ENCODE measurements around the gene KDM7A. TPM values are rescaled to one million over a fixed set of nuclear protein-coding genes. Genes with fewer than 3 reads are reported as not detected.

KDM7A gene
- total RNA-seq, 1 experiment from 2014 or later, result 7.2 TPM

DNA sequence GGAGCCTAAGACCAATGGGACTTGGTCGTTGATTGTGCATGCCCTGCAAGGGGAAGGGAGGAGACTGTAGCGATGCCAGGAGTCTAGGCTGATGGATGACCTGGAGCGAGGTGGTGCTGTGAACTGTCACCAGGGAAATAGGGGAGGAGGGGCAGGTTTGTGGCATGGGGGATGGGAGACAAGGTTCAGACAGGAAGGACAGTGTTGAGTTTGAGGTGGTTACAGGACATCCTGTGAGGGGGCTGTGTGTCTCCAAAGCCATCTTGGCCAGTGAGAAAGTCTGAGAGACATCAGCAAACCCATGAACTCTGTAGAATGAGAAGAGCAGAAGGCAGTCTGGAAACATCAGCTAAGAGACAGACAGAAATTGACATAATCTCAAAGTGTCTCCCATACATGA lies 38.5 kb upstream of the KDM7A start:
- H3K9me3 ChIP-seq (ENCODE audit: low read length), result no peaks in the 10 kb centered on the region
- H3K79me2 ChIP-seq (ENCODE audit: low read length), result no peaks in the 10 kb centered on the region
- H4K20me1 ChIP-seq (ENCODE audit: insufficient read depth, low read depth, low read length), result no peaks in the 10 kb centered on the region
- no peak overlapping the region for H3K4me3 ChIP-seq (ENCODE audit: low read length)
- no peak overlapping the region for H3K9ac ChIP-seq (ENCODE audit: low read length)
- H3K4me2 ChIP-seq (ENCODE audit: low read depth, low read length, poor library complexity, severe bottlenecking), result no peak overlapping the region
- DNase-seq, result no peak
- no peak overlapping the region for H2AFZ ChIP-seq (ENCODE audit: low read length)
- H3K4me1 ChIP-seq (ENCODE audit: low read length), result peaks cover 7% of the 10 kb centered on the region
- H3K27me3 ChIP-seq (ENCODE audit: low read length), result no peaks in the 10 kb centered on the region
- no peaks in the 10 kb centered on the region for H3K36me3 ChIP-seq (ENCODE audit: insufficient read depth, low read length)
- H3K27ac ChIP-seq (ENCODE audit: low read length), result no peak overlapping the region
- H3K9me2 ChIP-seq (replicated peaks; ENCODE audit: insufficient read depth, low read length), result no peaks in the 10 kb centered on the region

DNA sequence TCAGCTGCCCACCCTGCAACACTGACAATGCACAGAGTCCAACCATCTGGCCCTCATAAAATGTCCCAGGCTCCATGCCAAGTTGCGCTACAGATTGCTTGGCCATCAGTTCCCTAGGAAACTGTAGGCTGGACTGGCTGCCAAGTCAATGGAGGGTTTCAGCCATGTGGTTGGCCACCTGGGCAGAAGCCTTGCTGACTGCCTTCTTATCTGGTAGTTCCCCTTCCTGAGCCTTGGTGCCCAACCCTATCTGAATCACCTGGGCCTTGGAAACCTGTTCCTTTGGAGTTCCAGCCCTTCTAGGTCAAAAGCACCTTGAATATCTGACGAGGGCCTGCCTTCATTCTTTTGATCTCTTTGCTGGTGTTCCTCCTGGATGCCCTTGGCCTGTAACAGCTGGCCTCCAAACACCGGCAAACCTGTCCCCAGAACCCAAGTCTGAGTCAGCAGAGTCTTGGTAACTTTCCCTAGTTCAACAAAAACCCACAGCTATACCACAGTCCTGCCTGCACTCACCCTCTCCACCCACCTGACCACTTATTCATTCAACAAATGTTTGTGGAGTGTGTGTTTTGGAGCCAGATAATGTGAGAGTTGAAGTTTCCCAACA lies 37.4 kb upstream of the KDM7A start:
- H3K27me3 ChIP-seq (ENCODE audit: low read length), result no peaks in the 10 kb centered on the region
- H3K9me3 ChIP-seq (ENCODE audit: low read length), result no peaks in the 10 kb centered on the region
- H3K4me3 ChIP-seq (ENCODE audit: low read length), result no peak overlapping the region
- H3K79me2 ChIP-seq (ENCODE audit: low read length), result no peaks in the 10 kb centered on the region
- H3K9me2 ChIP-seq (replicated peaks; ENCODE audit: insufficient read depth, low read length), result no peaks in the 10 kb centered on the region
- no peak overlapping the region for H3K4me2 ChIP-seq (ENCODE audit: low read depth, low read length, poor library complexity, severe bottlenecking)
- no peak overlapping the region for H3K27ac ChIP-seq (ENCODE audit: low read length)
- no peaks in the 10 kb centered on the region for H3K36me3 ChIP-seq (ENCODE audit: insufficient read depth, low read length)
- H3K4me1 ChIP-seq (ENCODE audit: low read length), result peaks cover 12% of the 10 kb centered on the region
- H3K9ac ChIP-seq (ENCODE audit: low read length), result no peak overlapping the region
- H4K20me1 ChIP-seq (ENCODE audit: insufficient read depth, low read depth, low read length), result no peaks in the 10 kb centered on the region
- H2AFZ ChIP-seq (ENCODE audit: low read length), result no peak overlapping the region
- no peak for DNase-seq

- no peak for DNase-seq
- H3K4me1 ChIP-seq (ENCODE audit: low read length), result peaks cover 12% of the 10 kb centered on the region
- no peaks in the 10 kb centered on the region for H3K27me3 ChIP-seq (ENCODE audit: low read length)
- no peaks in the 10 kb centered on the region for H4K20me1 ChIP-seq (ENCODE audit: insufficient read depth, low read depth, low read length)
- H3K36me3 ChIP-seq (ENCODE audit: insufficient read depth, low read length), result no peaks in the 10 kb centered on the region
- no peaks in the 10 kb centered on the region for H3K79me2 ChIP-seq (ENCODE audit: low read length)
- no peak overlapping the region for H3K9ac ChIP-seq (ENCODE audit: low read length)
- H3K27ac ChIP-seq (ENCODE audit: low read length), result no peak overlapping the region
- H3K4me3 ChIP-seq (ENCODE audit: low read length), result no peak overlapping the region
- H3K9me3 ChIP-seq (ENCODE audit: low read length), result no peaks in the 10 kb centered on the region
- no peak overlapping the region for H3K4me2 ChIP-seq (ENCODE audit: low read depth, low read length, poor library complexity, severe bottlenecking)
- H2AFZ ChIP-seq (ENCODE audit: low read length), result no peak overlapping the region
- H3K9me2 ChIP-seq (replicated peaks; ENCODE audit: insufficient read depth, low read length), result no peaks in the 10 kb centered on the region
Measured at GRCh38 chr7:140213684-140214074, 36.9 kb upstream of the KDM7A start.

- H2AFZ ChIP-seq (ENCODE audit: low read length), result no peak overlapping the region
- H3K4me3 ChIP-seq (ENCODE audit: low read length), result no peak overlapping the region
- H3K9ac ChIP-seq (ENCODE audit: low read length), result no peak overlapping the region
- H3K9me2 ChIP-seq (replicated peaks; ENCODE audit: insufficient read depth, low read length), result no peaks in the 10 kb centered on the region
- H3K4me2 ChIP-seq (ENCODE audit: low read depth, low read length, poor library complexity, severe bottlenecking), result no peak overlapping the region
- H4K20me1 ChIP-seq (ENCODE audit: insufficient read depth, low read depth, low read length), result no peaks in the 10 kb centered on the region
- no peaks in the 10 kb centered on the region for H3K27me3 ChIP-seq (ENCODE audit: low read length)
- no peaks in the 10 kb centered on the region for H3K79me2 ChIP-seq (ENCODE audit: low read length)
- peaks cover 13% of the 10 kb centered on the region for H3K4me1 ChIP-seq (ENCODE audit: low read length)
- H3K27ac ChIP-seq (ENCODE audit: low read length), result no peak overlapping the region
- H3K36me3 ChIP-seq (ENCODE audit: insufficient read depth, low read length), result no peaks in the 10 kb centered on the region
- no peak for DNase-seq
- H3K9me3 ChIP-seq (ENCODE audit: low read length), result no peaks in the 10 kb centered on the region
Measured at GRCh38 chr7:140212100-140212881, 35.5 kb upstream of the KDM7A start.

DNA sequence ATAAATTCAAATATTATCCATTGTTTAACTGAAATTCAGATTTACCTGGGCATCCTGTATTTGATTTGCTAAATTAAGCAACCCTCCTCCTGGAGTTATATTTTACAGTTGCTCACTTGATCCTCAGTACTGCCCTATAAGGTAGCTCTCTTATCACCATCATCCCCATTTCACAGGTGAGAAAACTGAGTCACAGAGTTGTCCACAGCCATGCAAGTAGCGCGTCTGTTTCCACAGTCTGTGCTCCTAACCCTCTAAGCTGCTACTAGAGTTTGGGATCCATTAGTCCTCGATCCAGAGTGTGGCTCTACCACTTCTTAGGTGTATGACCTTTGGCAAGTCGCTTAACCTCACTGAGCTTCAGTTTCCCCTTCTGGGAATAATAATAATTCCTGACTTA lies 34.9 kb upstream of the KDM7A start:
- Histone ChIP-seq H2AFZ (ENCODE audit: low read length) (no peak overlapping the region), H3K4me2 (ENCODE audit: low read depth, low read length, poor library complexity, severe bottlenecking) (no peak overlapping the region), H3K79me2 (ENCODE audit: low read length) (no peaks in the 10 kb centered on the region), H3K27me3 (ENCODE audit: low read length) (no peaks in the 10 kb centered on the region), H3K36me3 (ENCODE audit: insufficient read depth, low read length) (no peaks in the 10 kb centered on the region), H3K4me3 (ENCODE audit: low read length) (no peak overlapping the region), H3K27ac (ENCODE audit: low read length) (no peak overlapping the region), H3K9me2 (replicated peaks; ENCODE audit: insufficient read depth, low read length) (no peaks in the 10 kb centered on the region), H3K9ac (ENCODE audit: low read length) (no peak overlapping the region), H3K4me1 (ENCODE audit: low read length) (peaks cover 16% of the 10 kb centered on the region), H4K20me1 (ENCODE audit: insufficient read depth, low read depth, low read length) (no peaks in the 10 kb centered on the region), H3K9me3 (ENCODE audit: low read length) (no peaks in the 10 kb centered on the region)
- no peak for DNase-seq

DNA sequence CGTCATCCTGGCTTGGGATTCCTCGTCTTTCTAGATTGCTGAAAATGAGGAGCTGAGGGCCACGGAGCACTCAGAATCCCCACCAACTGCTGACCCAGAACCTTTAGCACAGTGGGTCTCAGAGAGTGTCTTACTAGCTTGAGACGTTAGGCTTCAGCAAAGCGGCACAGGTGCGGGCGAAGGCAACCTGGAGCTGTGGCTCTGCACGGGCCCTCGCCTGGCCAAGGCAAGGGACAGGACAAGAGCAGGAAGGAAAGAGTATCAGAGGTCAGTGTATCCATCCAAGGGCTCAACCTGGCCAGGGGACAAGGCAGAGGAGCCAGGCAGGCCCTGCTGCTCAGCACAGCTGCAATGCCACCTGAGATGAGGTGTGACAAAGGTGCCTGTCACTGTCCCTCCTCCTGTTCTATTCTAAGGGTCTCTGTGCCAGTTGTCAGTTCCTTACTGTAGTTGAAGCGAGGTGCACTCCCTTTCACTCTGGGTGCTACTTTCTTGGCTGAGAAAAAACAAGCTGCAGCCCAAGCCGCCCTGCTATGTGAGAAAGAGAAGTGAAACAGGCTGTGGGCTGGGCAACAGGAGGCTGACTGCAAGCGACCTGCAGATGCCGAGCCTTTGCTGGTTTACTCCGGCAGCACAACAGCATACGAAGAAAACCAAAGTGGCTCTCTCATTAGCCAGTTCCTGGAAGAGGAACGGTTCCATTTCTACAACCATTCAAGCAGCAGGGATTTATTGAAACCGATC lies 33.3 kb upstream of the KDM7A start:
- H3K9ac ChIP-seq (ENCODE audit: low read length), result no peak overlapping the region
- peak overlapping the region; percentile 31 for H3K4me2 ChIP-seq (ENCODE audit: low read depth, low read length, poor library complexity, severe bottlenecking)

DNA sequence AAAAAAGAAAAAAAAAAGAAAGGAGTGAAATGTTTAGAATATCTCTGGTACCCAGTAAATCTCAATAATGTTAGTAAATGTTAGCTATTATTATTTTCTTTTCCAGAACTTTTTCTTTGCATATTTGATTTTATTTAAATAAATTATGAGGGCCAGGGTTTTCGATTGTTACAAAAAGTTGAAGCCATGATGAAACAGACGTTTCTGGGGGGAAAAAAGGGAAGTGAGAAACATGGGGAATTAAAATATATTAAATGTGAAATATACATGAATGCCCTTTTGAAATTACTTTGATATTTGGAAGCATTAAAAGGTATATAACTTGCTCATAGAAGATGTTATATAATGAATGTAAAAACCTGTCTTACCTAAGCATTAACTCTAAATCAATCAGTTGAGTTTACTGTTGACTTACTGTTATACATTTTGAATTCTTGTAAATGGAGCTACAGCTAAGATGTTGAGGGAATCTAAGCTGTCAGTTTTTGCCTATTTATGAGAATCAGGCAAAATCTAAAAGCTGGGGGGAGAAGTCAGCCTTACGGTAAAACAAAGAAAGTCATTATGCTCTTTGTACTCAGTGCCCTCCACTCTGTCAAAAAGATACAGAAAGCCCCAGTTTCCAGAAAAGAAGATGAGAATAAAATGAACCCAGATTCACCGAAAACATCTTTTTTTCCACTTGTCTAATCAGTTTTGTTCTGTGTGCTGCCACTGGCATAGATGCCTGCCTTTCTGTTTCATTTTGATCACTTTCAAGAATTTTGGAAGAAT lies 30.0 kb upstream of the KDM7A start:
- H3K9me3 ChIP-seq (ENCODE audit: low read length), result no peaks in the 10 kb centered on the region
- no peak overlapping the region for H2AFZ ChIP-seq (ENCODE audit: low read length)
- H3K79me2 ChIP-seq (ENCODE audit: low read length), result no peaks in the 10 kb centered on the region
- H3K27me3 ChIP-seq (ENCODE audit: low read length), result 0 out of 2 replicates have a peak, but pooled peaks cover 4% of the 10 kb centered on the region
- H3K27ac ChIP-seq (ENCODE audit: low read length), result no peak overlapping the region
- no peak for DNase-seq
- H3K4me1 ChIP-seq (ENCODE audit: low read length), result peaks cover 16% of the 10 kb centered on the region
- no peaks in the 10 kb centered on the region for H3K36me3 ChIP-seq (ENCODE audit: insufficient read depth, low read length)
- H3K9ac ChIP-seq (ENCODE audit: low read length), result no peak overlapping the region
- H3K9me2 ChIP-seq (replicated peaks; ENCODE audit: insufficient read depth, low read length), result no peaks in the 10 kb centered on the region
- no peak overlapping the region for H3K4me2 ChIP-seq (ENCODE audit: low read depth, low read length, poor library complexity, severe bottlenecking)
- no peaks in the 10 kb centered on the region for H4K20me1 ChIP-seq (ENCODE audit: insufficient read depth, low read depth, low read length)
- no peak overlapping the region for H3K4me3 ChIP-seq (ENCODE audit: low read length)

More for the DNA sequence above, 33.3 kb upstream of the KDM7A start:
- no peak overlapping the region for H3K27ac ChIP-seq (ENCODE audit: low read length)
- H3K36me3 ChIP-seq (ENCODE audit: insufficient read depth, low read length), result no peaks in the 10 kb centered on the region
- peak; percentile 77 for DNase-seq
- no peaks in the 10 kb centered on the region for H3K79me2 ChIP-seq (ENCODE audit: low read length)
- no peaks in the 10 kb centered on the region for H3K27me3 ChIP-seq (ENCODE audit: low read length)
- H2AFZ ChIP-seq (ENCODE audit: low read length), result no peak overlapping the region
- H4K20me1 ChIP-seq (ENCODE audit: insufficient read depth, low read depth, low read length), result no peaks in the 10 kb centered on the region
- no peaks in the 10 kb centered on the region for H3K9me2 ChIP-seq (replicated peaks; ENCODE audit: insufficient read depth, low read length)
- H3K4me1 ChIP-seq (ENCODE audit: low read length), result peaks cover 16% of the 10 kb centered on the region
- H3K9me3 ChIP-seq (ENCODE audit: low read length), result no peaks in the 10 kb centered on the region
- peak overlapping the region; percentile 4; the same call in 1 of the 2 replicates for H3K4me3 ChIP-seq (ENCODE audit: low read length)

All from Karpas-422 (cell line).